NCI-H2196 treated with DMSO at 0.1 percent for 48 hours (cell line): ENCODE results near the gene CAMK1D.

Experiments
- DNase-seq: peaks from one replicate; lab custom pipeline; 2025; ENCODE audit not compliant: unreplicated experiment; lab: John Stamatoyannopoulos, UW

The CAMK1D gene

DNA sequence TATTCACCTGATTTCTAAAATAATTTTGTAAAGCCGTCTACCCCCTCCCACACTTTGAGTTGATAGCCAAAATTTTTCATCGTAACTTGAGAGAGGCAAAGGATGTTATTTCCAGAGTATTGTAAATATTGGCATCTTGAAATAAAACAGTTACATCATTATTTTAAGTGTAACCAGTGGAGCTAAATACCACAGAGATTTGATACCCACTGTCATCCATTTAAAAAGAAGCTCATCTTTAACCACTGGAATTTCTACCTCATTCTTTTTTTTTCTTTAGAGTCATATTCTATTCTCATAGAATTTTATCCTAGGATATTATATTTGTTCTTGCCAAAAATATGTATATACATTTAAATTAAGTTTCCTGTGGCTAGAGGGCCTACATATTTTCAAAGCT is 48.6 kb downstream of the CAMK1D start:
- no peak for DNase-seq

DNA sequence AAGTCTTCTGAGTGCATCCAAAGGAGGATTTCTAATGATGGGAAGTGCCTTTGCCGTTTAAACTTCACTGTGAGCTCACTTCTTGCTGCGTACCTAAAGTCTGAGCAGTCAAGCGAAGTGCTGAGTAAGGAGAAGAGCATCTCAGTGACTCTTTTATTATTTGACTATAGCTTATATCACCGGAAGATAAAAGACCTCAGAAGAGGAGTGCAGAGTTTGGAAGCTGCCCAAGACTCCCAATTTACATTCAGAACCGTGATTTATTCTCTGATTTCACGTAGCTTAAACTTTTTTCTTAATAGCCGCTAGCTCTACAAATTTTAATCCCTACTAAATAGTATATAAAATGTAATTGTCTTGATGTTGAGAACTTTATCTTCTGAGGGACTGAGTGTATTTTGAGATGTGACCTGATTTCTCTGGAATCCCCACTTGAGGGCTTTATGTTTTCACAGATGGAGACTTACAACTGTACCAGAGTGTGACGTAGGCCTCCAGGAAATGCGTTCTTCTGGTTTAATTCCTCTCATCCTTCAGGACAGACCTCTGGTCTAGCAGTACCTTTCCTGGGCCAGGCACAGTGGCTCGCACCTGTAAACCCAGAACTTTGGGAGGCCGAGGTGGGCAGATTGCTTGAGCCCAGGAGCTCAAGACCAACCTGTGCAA is 51.1 kb downstream of the CAMK1D start:
- DNase-seq, result no peak

DNA sequence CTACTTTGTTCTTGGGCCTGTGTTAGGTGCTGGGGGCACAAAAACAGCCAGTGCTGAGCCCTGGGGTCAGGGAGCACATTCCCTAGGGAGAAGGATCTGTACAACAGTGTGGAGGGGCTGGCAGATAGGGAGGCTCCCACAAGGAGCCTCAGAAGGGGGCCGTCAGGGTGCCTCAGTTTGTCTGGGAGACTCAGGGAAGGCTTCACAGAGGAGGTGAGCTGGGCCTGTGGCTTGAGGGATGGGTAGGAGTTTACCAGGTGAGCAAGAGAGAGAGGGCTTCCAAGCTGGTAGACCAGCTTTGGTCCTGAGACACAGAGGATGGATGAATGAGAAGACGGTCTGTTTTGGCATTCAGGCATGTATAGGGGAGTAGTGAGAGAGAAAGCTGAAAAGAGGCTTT is 52.1 kb downstream of the CAMK1D start:
- DNase-seq, result no peak

DNA sequence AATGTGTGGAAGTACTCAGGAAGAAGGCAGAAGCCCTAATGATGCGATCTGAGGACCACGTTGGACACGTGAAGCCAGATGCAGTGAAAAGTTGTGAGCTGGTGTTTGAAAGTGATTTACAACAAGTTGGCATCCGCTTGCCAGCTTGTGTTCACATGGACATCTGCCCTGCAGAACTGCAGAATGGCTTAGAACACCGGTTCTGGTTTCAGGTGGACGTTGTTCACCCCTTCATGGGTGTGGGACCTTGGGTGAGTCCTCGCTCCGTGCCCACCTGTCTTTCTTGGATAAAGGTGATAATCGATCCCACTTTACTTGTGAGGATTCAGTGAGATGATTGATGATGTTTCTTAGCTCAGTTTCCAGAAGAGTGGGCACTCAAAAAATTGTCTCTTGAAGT is 53.8 kb downstream of the CAMK1D start:
- no peak for DNase-seq

DNA sequence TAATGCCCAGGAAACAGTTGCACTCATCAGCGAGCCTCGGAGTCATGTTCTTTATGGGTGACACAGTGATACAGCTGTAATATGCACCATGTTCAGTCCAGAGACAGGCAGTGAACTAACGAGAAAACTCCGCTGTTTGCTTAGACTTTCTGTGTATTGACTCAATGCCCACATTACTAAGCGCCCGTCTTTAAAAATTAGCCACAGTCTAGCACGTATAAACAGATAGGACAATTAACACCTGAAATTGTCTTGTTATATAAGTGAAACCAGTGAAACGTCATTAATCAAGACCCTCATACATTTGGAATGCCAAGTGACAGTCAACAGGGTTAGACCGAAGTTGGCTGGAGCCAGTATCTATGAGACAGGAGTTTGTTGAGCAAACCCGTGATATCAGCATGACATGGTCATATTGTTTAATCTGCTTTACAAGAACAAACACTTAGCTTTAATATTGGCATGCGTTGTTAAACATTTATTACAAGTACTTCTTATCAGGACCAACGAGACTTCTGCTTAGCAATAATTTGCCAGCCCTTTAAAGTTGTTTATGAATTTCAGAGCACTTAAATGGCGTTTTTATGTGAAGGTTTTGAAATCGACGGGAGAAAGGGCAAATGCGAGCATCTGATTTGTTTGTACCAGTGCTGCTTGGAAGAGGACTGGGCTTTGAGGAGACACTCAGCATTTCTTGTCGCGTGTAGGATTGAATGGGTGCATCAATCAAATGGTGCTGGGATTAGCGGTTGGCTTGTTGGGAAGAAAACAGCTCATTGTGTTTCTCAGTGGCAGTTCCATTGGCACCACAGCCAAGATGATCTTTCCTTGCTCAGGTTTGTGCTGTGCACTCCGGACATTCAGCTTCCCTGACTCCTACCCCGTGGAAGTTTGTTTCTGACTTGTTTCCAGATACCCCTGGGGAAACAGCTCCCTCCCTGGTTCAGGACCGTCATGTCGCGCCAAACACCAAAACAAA is 56.3 kb downstream of the CAMK1D start:
- DNase-seq, result peak; percentile 35

DNA sequence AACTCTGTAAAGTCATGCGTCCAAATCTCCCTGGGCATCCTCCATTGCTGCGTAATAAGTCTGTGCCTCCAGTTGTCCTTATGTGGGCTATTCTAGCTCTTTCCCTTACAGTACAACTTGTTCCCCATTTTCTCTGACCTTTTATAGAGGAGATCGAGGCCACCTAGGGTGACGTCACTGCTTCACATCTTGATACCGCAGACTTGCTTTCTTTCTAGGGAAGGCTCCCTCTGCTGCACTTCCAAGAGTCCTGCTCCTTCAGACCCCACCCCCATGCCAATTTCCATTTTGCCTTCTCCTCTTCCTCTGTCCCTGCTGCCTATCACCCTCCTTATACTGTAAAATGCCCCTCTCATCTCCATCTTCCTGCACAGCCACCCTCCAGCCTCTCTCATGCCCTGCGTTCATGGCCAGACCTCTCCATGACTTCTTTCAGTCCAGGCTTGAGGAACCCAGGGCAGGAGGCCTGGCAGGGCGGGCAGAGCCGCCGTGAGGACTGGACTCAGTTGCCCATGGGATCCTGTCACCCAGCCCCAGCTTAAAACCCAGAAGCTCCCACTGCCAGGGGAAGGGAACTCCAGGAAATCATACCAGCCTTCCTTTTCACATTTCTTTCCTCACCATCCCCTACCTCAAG is 57.5 kb downstream of the CAMK1D start:
- DNase-seq, result no peak

DNA sequence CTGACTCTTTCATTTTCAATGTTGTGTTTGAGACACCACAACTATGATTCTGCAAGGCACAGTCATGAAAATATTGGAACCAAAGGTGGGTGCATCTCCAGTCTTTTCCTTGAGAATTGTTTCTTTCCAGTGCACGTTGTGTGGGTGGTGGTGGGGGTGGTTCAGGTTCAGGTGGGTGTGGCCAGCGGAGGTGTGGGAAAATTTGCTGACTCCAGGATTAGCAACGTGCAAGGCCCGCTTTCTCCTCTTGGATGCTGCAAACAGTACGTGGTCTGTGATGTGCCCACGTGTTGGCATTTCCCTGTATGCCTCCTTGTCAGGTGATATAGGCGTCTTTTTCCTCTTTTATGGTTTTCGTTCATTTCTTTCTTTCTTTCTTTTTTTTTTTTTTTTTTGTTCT is 59.1 kb downstream of the CAMK1D start:
- no peak for DNase-seq

DNA sequence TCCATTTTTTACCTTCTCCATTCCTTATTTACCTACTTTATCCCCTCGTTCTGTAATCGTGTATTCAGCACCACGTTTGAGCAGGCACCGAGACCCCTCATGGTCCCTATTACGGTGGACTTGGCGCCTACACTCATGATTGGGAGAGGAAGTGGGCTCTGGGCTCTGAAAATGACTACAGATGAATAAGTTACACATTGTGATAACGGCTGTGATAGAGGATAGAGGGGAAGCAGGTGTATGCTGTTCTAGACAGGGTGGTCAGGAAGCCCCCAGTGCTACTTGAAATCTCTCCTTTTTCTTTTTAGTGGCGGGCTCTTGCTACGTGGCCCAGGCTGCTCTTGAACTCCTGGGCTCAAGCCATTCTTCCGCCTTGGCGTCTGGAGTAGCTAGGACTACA is 59.8 kb downstream of the CAMK1D start:
- no peak for DNase-seq

DNA sequence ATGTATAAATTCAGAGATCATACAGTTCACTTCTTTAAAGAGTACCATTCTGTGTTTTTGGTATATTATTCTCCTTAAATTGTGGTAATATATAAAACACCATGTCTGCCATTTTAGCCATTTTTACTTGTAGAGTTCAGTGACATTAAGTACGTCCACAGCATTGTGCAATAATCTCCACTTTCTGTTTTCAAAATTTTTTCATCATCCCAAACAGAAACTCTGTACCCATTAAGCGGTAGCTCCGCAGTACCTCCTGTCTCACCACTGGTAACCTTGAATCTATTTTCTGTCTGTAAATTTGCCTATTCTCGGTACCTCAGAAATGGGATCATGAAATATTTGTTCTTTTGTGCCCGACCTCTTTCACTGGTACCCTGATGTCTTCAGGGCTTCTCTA is 60.3 kb downstream of the CAMK1D start:
- no peak for DNase-seq

DNA sequence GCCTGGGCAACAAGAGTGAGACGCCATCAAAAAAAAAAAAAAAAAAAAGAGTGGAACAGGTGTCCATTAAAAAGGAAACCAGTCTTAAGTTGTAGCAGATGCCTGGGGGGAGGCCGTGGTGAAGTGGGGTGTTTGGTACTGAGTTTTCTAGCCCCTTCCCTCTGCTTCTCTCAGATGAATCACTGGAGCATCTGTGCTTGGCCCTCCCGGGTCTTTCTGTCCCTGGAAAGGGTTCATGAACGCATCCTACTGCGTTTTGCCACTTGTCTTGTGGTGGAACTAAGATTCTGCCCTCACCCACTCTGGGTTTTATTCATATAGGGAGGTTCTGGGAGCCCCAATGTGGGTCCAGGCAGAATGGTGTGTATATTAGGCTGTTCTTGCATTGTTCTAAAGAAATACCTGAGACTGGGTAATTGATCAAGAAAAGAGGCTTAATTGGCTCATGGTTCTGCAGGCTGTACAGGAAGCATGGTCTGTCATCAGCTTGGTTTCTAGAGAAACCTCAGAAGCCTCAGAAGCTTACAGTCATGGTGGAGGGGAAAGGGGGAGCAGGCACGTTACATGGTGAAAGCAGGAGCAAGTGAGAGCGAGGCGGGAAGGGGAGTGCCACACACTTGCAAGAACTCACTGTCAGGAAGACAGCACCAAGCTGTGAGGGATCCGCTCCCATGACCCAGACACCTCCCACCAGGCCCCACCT is 63.5 kb downstream of the CAMK1D start:
- no peak for DNase-seq

DNA sequence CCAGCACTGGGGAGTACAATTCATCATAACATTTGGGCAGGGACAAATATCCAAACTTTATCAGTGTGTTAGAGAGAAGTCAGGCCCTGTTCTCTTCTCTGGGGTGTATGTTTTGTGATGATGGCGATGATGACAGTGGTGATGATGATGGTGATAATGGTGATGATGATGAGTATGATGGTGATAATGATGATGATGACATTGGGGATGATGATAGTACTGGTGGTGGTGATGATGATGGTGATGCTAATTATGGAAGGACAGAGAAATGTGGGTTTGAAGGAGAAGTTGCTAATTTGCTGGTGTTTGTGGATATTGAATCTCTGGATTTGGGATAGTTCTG is 64.0 kb downstream of the CAMK1D start:
- no peak for DNase-seq

DNA sequence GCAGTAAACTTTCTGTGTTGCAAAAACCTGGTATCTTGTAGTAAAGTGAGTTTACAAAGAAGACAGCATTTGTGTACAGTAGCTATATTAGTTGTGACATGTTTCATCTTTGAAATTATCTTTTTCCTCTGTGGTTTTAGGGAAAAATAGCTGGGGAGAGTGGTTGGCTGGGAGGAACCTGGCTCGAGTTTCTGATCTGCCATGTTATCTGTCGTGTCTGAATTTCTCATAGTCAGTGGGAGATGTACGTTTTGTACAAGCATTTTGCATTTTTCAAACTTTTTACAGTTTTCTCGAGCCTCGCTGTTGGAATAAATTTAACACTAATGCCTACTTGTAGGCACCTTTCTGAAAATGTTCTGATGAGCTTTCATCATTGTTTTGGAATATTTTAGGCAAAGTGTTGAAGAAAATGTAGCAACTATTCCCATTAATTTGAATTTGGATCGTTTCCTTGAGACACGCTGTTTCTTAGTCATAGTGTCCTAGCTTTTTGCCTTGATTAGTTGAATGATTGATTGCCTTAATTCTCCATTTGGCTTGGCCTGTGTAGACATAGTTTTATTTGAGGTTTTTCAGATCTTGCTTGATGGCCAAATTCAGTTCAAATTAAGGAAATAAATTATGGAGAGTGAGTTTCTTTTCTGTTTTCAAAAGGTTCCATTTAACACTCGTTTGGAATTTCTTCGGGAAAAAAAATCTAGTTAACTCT is 65.1 kb downstream of the CAMK1D start:
- no peak for DNase-seq

DNA sequence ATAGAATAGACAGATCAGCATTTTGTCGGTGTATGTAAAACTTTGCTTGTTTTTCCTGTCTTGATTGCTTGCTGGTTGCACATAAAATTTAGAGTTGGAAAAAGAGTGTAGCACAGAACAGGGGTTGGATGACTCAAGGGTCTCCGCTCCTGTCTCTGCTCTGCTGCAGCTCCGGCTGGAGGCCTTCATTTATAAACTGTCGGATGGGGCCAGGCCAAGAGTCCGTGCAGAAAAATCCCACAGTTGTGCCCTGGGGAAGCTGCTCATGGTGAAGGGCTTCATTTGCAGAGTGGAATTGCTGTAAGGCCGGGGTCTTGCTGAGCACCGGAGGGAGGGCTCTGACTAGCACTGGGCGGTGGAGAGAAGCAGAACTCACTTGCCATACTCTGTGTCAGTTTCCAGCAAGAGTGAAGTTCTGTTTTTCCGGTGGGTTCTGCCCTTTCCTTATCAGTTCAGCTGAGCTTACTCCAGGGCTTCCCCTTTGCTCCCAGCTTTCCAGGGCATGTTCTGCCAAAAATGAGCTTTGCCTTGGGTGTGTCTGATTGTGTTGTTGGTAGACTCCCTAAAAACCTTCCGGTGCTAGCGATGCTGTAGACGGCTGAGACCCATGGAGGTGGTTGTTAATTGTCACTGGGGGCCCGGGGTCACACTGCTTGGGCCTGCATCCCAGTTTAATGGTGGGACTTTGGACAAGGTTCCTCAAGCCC is 67.2 kb downstream of the CAMK1D start:
- no peak for DNase-seq

DNA sequence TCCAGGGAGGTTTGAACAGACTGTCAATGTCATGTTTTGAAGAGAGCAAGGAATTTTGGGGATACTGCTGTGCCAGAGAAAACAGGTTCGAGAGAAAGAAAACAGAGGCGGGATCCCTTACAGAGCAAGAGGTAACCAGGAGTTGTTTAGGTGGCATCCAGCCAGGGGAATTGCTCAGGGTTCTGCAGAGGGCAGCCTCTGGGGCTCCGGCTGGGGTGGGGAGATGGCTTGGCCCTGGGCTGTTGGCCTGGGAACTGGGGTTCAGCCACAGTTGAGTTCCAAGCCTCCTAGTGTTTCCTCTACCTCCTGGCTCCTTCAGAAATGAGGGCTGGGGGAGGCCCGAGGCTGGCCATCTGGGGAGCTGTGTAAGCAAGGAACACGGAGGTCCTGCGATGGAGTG is 68.0 kb downstream of the CAMK1D start:
- no peak for DNase-seq

DNA sequence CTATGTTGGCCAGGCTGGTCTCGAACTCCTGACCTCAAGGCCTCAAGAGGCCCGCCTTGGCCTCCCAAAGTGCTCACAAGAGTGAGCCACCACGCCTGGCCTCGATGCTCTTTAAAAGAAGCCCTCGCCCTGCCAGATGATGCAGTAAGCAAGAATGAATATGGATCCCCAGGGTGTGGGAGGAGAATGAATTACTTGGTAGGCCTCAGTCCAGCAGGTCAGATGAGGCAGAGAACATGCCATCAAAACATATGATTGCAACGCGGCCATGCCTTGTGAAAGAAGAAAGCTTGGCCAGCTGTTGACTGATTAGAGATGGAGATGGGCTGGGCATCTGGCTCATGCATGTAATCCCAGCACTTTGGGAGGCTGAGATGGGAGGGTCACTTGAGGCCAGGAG is 68.7 kb downstream of the CAMK1D start:
- DNase-seq, result no peak

DNA sequence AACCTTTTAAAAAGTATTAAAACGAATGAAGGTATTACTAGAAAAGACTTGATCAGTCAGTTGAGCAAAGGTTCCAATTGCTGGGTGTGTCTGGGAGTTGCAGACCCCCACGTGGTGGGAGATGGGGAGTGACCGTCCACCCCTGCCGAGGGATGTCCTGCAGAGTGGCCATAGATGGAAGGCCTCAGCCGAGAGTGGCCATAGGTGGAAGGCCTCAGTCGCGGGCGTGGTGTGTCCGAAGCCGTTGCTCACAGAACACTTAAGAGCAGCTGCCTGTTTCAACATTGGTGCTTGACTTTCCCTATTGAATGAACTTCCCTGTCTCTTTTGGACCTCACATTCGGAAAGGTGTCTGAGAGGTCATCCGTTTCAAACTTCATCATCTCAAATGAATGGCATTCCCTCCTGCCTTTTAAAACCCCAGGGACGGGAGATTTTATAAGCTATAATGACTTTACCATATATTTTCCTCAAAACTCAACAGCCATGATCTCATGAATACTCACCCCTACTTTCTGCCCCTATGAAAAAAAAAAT is 69.4 kb downstream of the CAMK1D start:
- no peak for DNase-seq

DNA sequence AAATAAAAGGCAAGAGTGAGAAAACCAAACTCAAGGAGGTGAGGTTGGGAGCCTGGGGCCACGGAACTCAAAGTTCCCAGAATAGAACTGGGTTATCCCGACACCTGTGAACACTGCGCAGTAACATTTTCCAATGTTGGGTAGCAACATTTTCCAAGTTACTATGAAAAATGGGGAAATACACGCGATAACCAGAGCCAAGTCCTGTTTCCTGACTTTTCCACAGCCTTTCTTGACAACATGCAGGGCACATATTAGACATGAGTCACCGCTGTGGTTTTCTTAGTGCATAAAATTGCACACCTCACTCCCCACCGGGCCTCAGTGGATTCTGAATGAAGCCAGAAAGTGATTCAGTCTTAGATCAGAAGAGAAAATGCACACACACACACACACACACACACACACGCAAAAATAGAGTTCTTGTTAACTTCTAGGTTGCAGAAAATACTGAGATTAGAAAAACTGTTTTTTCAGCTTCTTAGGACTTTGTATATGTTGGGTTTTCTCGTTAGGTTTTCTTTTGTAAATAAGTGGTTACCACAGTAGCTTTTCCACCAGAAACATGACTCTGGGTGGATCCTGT is 70.0 kb downstream of the CAMK1D start:
- no peak for DNase-seq

DNA sequence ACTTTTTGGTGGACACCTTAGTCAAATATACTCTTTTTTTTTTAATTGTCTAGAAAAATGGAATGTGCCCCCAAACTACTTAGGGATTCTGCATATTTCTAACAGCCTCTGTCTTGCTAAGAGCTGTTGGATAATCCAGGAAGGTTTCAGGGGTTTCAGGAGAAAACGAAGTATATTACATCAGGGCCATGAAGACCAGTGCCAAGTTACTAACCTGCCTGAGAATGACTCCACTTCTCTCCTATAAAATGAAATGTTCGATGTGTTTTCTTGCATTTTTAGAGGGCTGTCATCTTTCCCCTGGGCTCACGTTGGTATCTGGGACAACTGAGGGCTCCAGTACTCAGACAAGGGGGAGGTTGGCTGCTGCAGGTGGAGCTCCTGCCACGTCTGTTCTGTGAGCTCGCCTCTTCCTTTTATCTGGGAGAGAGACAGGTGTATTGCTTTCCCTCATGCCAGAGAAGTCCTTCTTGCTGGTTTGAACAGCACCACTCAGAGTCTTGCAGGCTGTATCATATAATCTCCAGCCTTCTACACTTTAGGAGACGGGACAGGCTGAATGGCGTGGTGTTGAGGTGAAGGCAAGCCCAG is 71.3 kb downstream of the CAMK1D start:
- no peak for DNase-seq

DNA sequence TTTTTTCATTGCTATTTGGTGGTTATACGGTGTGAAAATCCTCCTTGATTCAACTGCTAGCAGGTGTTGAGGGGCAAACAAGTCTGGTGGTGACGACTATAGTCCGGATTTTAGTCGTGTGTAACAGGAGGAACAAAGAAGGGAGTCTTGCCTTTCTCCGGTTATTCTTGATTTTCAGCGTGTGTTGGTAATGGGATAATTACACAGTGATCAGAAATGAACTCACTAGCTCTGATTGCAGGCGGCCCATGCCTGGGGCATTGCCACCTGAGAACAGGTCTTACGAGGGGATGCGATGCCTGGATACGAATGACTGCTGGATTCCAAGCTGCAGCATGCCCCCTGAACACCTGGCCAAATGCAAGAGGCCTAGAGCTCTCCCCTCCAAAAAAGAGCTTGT is 72.8 kb downstream of the CAMK1D start:
- DNase-seq, result no peak
